ENCODE data around the gene SLC13A3. TPM values are rescaled to one million over a fixed set of nuclear protein-coding genes. Genes with fewer than 3 reads are reported as not detected.

SLC13A3 gene
- total RNA-seq, 1 experiment from 2014 or later: 17.5 TPM

GRCh38 chr20:46520976-46521579, 130.2 kb downstream of the SLC13A3 start:
- H3K27ac Mint-ChIP-seq: no peak overlapping the region
- no peak overlapping the region; a peak in 1 of 5 replicates for H3K4me3 Mint-ChIP-seq
- H3K4me2 ChIP-seq (ENCODE audit: insufficient read depth, insufficient read length, low read length): no peak overlapping the region
- no peaks in the 10 kb centered on the region for H4K20me1 ChIP-seq (ENCODE audit: control insufficient read depth, insufficient read depth, insufficient read length)
- H2BK5ac ChIP-seq (ENCODE audit: insufficient read length, low read length): no peak overlapping the region
- no peaks in the 10 kb centered on the region for H3K23me2 ChIP-seq (ENCODE audit: insufficient read length, low read depth, low read length, poor library complexity, severe bottlenecking)
- H3K14ac ChIP-seq (ENCODE audit: insufficient read depth, low read length): no peak overlapping the region
- H3K56ac ChIP-seq (ENCODE audit: insufficient read length, low read depth, low read length): no peak overlapping the region
- no peak overlapping the region for H3T11ph ChIP-seq (ENCODE audit: low read length)
- H2BK20ac ChIP-seq (ENCODE audit: low read depth, low read length, poor library complexity, severe bottlenecking): no peak overlapping the region
- H3K23ac ChIP-seq (ENCODE audit: insufficient read length, low read depth, low read length): no peak overlapping the region
- H3K27ac ChIP-seq (ENCODE audit: insufficient read length, low read depth, low read length): no peak overlapping the region
- H2BK15ac ChIP-seq (ENCODE audit: low read depth, low read length): no peak overlapping the region
- no peak overlapping the region for H2BK120ac ChIP-seq (ENCODE audit: low read depth, low read length, poor library complexity, severe bottlenecking)
- H3K27me3 ChIP-seq (ENCODE audit: insufficient read depth, low read length): no peaks in the 10 kb centered on the region
- H2BK12ac ChIP-seq (ENCODE audit: insufficient read length, low read depth, low read length): no peak overlapping the region
- H3K4ac ChIP-seq (ENCODE audit: low read depth, low read length): no peak overlapping the region
- no peak overlapping the region for H3K9ac ChIP-seq (ENCODE audit: extremely low read depth, insufficient read length, low read length)
- peaks cover 0 to 5% of the 10 kb centered on the region in 2 experiments; a peak in 2 of 5 replicates for H3K9me3 Mint-ChIP-seq
- H4K5ac ChIP-seq (ENCODE audit: insufficient read length, low read depth, low read length): no peak overlapping the region
- no peaks in the 10 kb centered on the region for H3K79me2 ChIP-seq (ENCODE audit: insufficient read depth, low read length)
- no peak overlapping the region for H4K91ac ChIP-seq (ENCODE audit: insufficient read length, low read depth, low read length)
- no peak overlapping the region for H4K8ac ChIP-seq (replicated peaks; ENCODE audit: insufficient read length, low read depth, low read length)
- no peak overlapping the region for H3K18ac ChIP-seq (ENCODE audit: insufficient read length, low read depth, low read length)
- no peaks in the 10 kb centered on the region; a peak in 1 of 7 replicates for H3K36me3 Mint-ChIP-seq (ENCODE audit: insufficient read depth in 1 of 3, low read depth in 3 of 3)
- peak; percentile 88 for DNase-seq
- H3K4me1 Mint-ChIP-seq: peaks cover 0 to 6% of the 10 kb centered on the region in 2 experiments; a peak in 3 of 4 replicates
- peak; percentile 93 for TF ChIP-seq CTCF (conservative IDR thresholded peaks at IDR 0.05)
- no peaks in the 10 kb centered on the region for H3K9me3 ChIP-seq (ENCODE audit: control insufficient read depth, low read depth, low read length)
- H2AFZ ChIP-seq (ENCODE audit: low read length): no peak overlapping the region
- H3K4me1 ChIP-seq (ENCODE audit: insufficient read depth, low read length): no peaks in the 10 kb centered on the region
- H3K79me1 ChIP-seq (ENCODE audit: insufficient read depth, low read depth, low read length, poor library complexity, severe bottlenecking): no peaks in the 10 kb centered on the region
- no CpG with 5 or more reads among the region's 4 CpGs for WGBS (ENCODE audit: extremely low coverage, insufficient read length, low lambda C conversion rate)
- H2AK5ac ChIP-seq (ENCODE audit: insufficient read length, low read length): no peak overlapping the region
- H3K27me3 Mint-ChIP-seq (ENCODE audit: low read depth): peaks cover 31% of the 10 kb centered on the region

Measured in H9 (cell line).